DMS114 treated with DMSO at 0.1 percent for 48 hours (cell line): ENCODE measurements around the gene RSPH1.

Experiments used
- DNase-seq: peaks from one replicate; lab custom pipeline; 2025; ENCODE audit not compliant: unreplicated experiment; lab: John Stamatoyannopoulos, UW

The RSPH1 gene

DNA sequence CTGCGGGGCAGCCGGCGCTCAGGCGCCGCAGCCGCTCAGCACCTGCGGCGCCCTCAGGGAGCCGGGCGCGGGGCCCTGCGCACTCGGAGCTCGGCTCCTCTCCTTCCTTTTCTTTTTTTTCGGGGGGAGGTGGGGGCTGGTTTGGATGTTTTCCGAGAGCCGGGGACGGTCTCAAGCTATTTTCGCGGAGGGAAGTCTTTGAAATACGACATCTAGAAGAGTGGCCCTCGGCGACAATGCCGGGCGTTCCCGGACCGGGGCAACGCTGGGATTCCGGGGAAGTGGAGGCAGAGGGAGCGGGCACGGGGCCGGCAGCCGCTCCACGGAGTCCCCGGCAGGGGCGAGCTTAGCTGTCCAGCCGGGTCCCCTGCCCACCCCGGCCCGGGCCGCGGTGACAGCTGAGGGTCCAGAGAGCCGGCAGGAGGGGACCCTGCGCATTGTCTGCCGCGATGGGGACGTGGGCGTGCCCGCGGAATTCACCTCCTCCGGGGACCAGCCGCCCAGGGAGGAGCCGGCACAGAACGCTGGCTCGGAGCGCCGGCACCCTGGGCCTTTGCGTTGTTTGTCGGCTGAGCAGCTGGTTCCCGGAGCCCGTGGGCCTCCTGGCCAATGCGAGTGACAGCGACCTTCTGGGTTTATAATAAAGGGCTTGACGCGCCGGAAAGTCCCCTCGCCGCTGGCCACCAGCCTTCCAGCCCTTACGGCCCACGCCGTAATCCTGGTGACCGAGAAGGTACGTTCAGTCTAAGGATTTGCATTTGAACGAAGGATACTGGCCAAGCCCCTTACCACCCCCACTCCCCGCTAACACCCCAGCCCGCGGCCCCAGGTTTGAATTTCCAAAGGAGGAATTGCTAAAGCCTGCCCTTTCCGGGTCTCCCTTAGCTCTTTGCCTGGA is 18.2 kb upstream of the RSPH1 start:
- DNase-seq: no peak

DNA sequence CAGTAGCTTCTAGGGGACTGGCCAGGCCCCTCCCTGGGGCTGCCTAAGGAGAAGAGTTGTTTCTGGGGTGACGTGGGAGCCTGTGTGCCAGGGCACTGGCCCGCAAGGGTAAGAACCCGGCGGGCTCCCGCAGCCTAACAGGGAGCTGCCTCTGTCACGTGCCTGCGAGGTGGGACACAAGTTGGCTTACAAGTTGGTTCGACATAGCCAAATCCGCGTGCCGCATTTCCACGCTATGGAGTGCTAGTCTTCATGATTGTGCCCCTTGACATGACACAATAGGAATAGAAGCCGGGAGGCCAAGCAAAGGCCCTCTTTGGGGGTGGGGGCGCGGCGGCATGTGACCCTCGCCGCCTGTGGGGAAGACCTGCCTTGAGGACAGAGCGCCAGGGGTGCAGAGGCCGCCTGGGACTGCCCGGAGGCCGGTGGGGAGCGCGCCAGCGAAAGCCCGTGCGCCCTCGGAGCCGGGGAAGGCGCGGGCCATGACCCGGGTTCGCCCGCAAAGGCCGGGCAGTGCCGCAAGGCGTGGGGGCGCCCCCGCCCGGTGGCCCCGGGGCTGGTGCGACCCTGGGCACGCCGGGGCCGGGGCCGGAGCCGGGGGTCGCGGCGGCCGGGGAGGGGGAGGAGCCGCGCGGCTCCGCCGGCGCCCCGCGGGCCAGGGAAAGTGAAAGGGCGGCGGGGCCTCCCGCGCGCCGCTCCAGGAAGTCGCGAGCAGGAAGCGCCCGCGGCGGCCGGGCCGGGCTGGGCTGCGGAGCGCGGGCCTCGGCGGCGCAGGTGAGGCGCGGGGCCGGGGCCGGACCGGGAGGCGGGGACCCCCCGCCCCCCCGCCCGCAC is 17.3 kb upstream of the RSPH1 start, which contains the start of gene SLC37A1:
SLC37A1 (plus strand) TSS at position 702 of the 834 bp plus-strand sequence. CDS start 4,603 bp downstream, outside the sequence.
- no peak for DNase-seq

DNA sequence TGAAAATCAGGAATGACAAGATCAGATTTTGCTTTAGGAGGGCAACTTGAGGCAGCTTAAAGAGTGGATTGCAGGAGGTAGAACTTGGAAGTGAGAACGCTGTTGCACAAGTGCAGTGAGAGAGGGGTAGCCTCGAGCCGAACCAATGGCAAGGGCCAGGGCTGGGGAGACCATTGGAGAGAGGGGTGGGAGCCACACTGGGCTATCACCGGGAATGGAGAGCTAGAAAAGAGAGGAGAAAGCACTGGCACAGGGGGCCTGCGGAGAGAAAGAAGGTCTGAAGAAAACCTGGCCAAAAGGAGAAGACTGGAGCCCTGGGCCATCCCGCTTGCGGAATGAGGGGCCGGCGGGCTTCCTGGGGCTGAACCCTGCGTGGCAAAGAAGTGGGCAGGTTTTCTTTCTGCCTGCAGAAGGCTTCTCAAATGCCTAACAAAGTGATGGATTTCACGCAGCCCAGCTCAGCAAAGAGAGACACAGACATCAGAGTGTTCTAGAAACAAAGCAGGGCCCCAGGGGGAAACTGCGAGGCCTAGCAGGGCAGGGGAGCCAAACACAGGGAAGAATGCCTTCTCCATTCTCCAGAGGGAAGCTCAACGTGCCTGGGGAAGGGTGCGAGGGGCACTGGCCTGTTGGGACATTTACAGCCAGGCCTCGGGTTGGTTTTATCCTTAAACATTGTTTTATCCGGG is 16.5 kb upstream of the RSPH1 start:
- DNase-seq: no peak

DNA sequence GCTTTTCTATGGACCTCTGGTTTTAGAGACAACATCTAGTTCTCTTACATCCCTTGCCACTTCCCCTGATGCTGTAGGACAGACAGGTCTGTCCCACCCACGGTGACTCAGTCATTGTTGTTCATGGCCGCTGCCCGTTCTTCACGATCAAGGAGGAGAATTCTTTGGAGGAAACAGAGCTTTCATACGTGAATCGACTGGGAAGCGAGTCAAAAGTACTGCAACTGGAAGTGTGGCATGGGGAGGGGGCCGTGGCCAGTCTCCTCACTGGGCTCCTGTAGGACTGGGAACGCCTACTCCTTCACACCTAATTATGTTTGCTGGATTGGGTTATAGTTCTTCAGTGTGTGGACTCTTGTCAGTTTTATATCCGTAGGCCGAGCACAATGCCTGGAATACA is 13.2 kb upstream of the RSPH1 start:
- DNase-seq: no peak

DNA sequence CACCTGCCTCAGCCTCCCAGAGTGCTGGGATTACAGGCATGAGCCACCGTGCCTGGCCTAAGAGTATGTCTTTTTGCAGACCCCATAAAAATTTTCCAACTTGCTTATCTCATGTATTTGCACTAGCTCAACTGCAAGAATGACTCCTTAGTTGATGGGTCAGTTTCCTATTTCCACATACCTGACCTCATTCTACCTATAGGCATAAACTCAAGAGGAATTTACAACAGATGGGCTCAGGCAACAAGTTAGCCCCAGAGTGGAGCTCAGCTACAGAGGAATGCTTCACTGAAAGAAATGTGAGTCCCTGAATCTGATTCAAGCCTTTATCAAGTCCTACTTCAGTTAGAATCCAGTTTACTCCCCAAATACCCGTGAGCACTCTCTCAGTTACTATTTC is 12.3 kb upstream of the RSPH1 start:
- no peak for DNase-seq

DNA sequence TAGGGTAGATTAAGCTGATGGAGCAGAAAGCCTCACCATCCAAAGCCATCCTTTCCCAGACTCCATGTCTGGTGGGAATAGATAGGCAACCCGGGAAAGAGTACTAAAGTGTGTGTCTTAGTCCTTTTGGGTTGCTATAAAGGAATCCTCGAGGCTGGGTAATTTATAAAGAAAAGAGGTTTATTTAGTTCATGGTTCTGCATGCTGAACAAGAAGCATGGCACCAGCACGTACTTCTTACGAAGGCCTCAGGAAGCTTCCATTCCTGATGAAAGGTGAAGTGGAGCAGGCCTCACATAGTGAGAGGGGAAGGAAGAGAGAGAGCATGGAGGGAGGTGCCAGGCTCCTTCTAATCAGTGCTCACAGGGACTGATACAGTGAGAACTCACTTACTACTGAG is 11.4 kb upstream of the RSPH1 start:
- DNase-seq: no peak

DNA sequence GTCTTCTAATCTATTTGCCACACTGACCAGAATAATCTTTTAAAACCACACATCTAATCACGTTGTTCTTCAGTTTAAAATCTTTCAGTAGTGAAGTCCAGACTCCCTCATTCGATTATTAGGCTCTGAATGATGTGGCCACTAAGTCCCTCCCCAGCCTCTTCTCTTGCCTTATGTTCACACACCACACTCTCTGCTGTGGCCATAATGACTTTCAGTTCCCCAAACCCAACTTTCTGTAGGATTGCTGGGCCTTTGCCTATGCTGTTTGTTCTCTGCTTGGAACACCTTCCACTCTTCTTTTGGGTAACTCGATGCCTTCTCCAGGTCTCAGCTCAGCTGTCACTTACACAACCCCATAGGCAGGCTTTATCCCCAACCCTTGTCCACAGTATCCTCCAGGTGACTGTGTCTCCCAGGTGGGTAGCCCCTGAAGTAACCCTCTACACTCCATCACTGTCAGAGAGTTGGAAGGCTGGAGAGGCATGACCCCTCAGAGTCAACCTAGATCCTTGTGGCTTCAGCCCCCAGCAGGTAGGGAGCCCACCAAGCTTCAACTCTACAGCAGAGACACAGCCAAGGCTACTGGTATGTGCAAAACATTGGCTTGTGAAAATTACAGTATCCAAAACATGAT is 9.2 kb upstream of the RSPH1 start:
- no peak for DNase-seq

DNA sequence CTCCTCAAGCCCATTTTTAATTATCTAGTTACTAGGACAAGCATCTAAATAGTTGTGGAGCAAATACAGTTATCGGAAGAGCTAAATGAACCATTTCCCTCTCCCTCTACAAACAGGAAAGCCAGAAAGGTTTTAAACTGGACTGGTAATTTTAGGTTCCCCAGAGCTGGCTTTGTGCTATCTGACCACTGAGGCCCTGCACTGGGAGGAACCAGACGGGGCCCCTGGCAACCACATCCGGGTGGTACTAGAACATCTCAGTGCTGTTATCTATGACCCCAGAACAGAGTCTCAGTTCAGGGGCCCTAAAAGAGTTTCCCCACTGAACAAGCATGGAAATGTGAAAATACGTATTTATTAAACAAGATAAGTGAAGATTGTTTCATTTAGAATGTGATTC is 7.7 kb upstream of the RSPH1 start:
- no peak for DNase-seq

DNA sequence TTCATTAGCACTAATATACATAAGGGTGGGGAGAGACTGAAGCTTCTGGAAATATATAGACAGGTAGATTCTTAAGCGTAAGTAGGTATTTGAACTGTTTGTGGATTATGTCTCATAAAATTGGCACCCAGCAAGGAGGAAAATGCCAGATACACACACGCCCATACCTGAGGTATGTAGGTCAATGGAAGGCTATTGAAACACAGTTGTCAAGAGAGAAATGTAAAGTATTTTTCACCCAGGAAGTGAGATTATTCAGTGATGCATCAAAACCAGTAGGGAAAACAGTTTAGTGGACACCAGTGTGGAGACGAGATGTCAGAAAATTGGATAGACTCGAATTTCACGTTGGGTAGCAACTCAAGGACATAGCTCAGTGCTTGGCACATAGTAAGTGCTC is 4.7 kb upstream of the RSPH1 start:
- DNase-seq: no peak

DNA sequence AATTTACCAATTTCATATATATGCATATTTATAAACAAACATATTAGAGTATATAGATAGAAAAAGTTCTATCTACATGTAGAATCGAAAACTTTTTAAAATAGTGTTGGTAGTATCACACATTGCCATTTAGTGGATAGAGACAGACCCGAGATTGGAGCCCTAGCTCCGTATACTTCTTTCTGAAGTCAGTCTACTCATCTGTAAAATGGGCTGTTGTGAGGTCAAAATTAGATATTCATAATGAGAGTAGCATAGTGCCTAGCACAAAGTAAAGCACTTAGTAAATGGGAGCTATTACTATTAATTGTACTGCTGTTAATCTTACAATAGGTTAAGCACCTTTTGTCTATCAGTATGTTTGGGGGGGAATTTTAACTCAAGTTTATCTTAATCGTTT is 4.2 kb upstream of the RSPH1 start:
- DNase-seq: no peak

DNA sequence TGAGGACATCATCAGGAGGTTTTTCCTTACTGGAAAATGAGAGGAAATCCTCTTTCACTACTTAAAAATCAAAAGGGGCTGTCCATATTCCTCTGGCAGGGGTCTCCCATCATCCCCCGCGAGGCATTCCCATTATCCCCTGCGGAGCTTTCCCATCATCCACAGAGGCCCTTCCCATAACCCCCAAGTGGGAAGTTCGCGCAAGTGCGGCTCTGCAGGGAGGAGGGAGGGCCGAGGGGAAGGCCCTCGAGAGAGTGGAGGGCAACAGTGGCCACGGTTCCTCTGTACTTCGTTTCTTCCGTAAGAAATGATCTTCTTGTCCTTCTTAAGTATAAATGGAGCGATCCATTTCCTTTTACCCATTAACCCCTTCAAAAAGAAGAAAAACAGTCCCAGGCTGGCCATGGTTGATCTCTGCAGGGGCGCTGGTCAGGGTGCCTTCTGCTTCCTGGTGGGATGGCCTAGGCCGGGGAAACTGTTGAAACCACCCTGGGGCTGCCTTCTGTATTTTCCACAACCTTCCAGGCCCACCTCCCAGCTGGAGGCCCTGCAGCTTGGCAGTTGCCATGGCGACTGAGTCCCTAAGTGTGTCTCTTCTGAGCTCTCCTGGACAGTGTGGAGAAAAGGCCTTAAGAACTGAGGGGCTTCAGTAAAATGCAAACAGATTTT is 3.6 kb upstream of the RSPH1 start:
- no peak for DNase-seq

DNA sequence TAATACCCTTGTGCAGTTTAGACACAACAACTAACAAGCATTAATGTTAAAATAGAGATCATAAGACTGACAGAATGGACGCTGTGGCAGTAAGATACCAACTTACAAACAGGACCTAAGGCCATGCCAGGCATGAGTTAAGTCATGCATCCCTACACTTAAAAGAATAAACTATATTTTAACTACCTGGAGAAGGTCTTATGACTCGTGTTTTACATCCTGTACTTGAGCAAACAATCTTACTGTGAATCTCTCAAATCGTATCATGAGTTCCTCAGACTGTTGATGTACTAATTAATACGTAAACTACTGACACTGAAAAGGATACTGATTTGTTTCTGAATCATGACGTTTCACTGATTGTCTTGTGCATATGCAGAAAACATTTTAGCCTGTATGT is 2.0 kb upstream of the RSPH1 start:
- DNase-seq: no peak

DNA sequence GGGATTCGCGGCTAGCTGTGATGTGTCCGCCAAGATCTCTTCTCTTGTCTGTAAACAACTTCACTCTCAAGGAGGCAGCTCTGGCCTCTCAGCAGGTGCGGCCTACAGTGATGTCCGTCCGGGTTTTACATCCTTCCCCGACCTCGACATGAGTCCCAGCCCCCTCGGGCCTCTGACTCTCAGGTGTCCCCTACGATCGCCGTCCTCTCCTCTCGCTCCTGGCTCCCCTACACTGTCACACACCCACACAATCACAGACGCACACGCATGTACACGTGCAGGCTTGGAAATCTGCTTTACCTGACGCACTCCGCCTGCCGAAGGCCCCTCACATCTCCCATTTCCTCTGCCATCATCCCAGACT is 797 bp upstream of the RSPH1 start:
- DNase-seq: no peak

DNA sequence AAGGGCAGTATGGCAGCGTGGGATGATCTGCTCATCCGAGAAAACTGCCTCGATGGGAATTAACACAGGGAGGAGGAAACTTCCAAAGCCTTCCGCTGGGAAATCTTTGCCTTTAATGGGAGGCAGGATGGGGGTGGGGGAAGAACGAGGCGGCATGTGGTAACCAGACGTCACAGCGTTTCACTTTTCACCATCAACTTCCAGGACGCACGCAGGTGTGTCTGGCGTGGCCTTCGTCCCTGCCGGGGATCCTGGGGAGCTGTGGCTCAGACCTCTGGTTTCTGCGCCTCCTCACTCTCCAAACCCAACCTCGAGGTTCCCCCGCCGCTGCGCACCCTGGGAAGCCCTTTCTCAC is 282 bp downstream of the RSPH1 start:
- DNase-seq: no peak

DNA sequence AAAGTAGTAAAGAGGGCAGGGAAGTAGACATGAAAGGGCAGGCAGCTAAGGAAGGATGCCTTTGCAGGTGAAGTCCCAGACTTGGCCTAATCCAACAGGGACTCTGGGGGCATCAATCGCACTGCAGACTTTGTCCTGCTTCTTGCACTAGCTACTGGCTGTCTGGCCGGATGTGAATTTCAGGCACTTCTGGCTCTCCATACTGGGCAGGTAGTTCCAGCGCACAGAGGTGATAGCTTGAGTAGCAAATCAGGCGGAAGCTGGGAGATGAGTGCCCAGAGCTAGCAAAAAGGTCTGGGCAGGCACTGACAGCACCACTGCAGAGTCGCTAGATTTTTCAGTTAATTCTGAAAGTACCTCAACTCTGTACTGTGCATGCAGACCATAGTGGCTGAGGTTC is 997 bp downstream of the RSPH1 start:
- no peak for DNase-seq

DNA sequence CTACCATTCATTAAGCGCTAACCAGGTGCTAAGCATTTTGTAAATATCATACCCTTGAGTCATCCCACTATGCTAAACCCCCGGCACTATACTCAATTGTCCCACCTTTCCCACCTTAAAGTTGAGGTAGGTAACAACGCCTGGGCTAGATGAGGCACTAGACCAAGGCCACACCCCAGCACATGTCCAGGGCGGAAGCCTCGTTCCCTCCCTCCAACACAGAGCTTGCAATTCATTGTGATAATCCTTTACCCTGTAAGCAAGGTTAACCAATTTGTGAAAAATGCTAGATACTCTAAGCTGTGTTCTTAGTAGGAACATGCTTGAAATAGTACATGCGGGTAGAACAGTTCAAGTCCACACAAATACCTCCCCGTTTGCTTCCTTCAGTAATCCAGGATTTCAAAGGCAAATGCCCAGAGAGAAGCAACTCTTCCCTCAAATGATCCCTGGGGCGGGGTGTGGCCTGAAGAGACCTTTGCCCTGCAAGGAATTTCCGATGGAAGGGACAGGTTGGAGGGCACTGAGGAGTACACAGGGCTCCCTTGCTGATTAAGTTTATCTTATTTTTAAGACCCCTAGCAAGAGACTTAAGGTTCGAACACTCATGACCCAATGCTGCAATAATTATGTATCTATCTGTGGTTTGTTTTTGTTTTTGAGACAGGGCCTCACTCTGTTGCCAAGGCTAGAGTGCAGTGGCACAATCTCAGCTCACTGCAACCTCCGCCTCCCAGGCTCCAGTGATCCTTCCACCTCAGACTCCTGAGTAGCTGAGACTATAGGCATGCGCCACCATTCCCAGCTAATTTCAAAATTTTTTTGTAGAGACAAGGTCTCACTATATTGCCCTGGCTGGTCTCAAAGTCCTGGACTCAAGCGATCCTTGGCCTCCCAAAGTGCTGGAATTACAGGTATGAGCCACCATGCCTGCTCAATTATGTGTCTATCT is 2.6 kb downstream of the RSPH1 start:
- no peak for DNase-seq

DNA sequence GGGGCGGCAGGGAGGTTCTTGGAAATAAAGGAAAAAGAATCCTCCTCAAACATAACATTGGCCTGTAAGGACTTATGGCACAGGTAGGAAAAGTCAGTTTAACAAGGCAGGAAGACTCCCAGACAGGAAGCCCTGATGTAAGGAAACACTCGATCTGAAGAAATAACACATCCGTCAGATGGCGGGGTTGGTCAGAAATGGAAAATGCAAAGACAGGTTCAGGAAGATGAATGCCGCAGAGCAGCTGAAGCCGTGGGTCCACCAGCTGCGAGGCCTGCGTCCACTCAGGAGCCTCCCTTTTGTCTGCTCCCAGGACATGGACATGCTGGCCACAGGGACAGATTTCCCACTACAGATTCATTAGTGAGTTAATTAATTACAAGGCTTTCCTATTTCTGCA is 3.8 kb downstream of the RSPH1 start:
- DNase-seq: no peak

DNA sequence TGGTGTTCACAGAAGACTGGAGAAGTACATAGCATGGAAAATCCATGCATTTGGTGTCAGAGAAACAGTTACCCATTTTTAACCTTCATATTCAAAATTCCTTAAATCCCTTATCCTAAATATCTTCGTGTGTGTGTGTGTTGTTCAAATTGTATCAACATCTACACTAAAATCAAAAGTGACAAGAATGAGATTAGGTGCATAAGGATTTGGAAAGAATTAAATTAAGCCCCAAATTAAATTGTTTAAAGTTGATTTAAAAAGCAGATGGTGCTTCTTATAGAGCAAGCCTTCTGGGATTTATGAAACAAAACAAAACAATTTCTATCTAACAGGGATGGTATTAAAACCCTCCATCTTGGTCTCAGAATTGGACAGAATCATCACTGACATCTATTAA is 4.7 kb downstream of the RSPH1 start:
- no peak for DNase-seq

DNA sequence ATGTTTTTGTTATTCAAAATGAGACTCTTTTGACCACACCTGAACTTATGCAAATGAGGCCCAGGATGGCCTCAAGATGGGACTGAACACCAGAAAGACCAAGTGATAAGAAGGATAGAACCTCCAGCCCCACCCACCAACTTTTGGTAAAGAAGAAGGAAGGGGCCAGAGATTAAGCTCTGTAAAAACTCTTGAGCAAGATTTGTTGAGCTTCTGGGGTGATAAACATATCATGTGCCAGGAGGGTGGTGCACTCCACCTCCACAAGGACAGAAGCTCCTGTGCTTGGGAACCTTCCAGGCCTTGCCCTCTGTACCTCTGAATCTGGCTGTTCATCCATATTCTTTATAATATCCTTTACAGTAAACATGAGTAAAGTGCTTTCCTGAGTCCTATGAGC is 5.3 kb downstream of the RSPH1 start:
- DNase-seq: no peak

DNA sequence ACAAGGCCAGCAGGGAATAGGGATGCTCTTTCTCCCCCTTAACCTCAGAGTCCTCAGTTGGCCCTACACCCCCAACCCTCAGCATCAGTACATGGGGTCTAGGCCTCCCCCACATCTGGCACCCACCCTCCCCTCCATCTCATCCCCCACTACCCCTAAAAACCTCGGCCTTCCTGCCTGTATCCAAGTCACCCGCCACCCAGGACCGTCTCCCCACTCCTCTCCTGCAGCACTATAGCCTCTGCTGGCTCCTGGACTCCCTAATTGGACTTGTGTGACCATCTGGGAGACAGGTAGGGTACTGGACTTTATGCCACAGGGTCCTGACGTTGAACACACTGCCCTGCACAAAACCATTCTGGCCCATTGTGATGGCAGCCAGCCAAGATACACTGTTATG is 6.0 kb downstream of the RSPH1 start:
- DNase-seq: no peak
